ENCODE results near the gene TWIST2.

The TWIST2 gene

DNA sequence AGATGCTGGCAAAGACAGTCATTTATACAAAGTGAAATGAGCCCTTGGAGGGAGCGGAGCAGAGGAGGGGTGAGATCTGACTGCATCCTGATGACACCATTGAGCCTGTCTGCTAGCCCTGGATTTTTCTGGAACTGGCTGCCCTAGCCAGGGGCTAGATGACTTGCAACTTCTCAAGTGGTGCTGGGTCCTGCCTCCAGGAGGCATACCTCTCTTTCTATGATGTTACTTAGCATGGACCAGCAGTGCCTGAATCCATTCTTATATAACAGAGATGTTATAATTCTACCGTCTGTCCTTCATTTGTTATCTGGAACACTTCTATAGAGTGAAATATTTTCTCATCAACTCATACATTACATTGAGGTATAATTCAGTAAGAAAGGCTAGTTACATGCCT is 8.5 kb upstream of the TWIST2 start:
- DNase-seq, result no peak

DNA sequence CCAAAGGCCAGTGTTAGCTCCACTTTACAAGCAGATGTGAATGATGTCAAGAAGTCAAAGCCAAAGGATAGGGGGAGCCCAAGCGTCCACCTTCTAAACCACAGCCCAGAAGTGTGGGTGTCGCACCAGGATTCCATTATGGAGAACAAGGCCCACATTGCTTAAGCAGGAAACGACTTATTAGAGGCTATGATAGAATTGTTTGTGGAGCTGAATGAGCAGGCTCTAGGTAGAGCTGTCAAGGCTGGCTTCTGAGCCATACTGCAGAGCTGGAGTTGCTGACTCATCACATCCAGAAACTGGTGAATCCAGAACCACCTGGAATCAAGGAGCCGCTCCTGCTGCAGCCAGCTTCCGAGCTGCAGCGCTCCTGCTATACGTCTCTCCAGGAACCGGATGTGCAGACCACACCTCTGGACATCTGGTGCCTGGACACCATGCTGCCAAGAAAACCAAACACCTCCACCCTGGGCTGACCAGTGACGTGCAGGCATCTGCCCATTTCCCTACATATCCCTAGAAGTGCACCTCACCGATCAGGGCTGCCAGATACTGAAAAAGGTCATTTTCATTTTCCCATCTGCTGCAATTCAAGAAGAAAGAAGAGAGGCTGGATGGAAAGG is 6.2 kb upstream of the TWIST2 start:
- DNase-seq, result no peak

DNA sequence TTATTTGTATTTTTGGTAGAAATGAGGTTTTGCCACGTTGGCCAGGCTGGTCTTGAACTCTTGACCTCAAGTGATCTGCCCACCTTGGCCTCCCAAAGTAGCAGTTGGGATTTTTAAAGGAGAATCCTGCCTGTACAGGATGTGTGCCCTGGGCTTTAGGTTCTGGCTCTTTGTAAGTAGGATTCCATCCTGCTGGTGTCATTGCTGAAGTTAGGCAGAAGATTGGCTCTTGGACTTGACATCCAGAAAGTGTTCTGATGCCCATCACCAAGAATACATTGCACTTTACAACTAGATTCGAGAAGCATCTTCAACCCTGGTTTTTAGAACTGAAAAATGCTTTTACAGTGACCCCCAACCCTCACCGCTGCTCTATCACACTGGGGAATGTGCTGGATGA is 4.4 kb upstream of the TWIST2 start:
- DNase-seq, result no peak

DNA sequence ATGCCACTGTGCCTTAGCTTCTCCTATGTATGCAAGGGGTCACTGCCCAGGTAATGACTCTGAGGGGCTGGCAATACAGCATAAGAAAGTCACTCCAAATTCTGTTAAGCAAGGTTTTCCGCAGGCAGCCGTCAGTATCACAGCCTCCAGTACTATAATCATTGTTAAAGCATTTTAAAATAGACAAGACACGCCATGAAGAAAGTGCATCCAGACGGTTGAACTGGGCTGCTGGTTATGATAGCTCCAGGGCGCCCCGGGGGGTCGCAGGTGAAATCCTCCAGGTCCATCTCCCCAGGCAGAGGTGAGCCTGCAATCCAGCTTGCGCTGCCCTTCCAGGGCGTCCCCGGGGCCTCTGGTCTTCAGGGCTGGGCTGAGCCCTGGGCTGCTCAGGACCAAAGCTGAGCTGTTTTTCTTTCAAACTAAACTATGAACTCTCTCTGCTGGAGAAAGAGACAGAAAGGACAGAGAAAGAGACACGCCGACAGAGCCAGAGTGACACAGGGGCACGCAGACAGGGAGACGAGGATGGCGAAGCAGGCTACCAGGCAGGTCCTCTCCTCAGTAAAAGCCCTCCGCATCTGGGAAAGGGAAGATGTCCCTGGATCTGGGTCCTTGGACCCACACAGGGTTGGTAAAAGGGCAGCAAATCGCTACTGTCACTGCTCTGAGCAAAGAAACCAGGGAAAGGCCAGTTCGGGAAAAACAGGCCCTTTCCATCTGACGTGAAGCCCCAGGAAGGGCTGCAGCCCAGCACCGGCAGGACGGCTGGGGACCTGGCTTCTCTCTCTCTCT is 2.1 kb upstream of the TWIST2 start:
- DNase-seq, result no peak

DNA sequence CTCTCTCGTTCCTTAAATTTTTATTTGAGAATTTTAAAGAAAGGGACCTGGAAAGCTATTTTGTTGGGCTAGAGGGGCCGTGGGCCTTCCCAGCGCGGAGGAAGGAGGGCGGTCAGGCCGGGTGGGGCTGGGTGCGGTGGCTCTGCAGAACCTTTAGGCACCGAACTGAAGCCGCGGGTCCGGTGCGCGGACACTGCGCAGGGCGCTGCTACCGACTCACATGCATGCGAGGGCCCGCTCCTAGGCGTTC is 1.6 kb upstream of the TWIST2 start:
- no peak for DNase-seq

DNA sequence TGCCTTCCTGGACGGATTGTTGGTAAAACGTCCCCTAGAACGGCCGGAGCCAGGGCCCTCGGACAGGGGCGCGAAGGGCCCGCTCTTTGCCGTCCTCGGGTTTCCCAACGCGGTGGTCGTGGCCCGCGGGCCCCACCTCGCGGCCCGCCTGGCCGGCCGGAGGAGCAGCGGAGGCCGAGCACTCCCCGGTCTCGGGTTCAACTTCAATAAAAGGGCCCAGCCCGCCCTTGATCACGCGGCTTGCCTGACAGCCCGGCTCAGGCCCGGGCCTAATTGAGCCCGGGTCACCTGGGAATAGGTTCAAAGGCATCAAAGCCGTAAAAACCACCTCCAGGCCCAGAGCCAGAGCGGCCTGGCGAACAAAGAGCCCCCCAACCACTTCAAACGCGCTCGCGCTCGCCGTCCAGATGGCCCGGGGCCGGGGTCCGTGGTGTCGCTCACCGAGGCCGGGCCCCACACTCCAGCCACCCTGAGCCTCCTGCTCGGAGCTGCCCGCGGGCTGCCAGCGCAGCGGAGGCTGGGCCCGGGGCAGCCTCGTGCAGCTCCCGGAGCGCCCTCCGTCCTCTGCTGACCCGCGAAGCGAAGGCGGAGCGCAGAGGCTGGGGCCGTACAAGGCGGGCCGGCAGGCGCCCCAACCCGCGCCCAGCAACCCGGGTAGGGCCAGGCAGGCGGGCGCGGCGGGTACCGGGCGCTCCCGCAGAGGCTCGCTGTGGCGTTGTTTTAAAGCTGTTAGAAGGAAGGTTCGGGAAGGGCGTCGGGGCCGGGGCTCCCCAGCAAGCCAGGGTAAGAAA is 1.1 kb upstream of the TWIST2 start:
- no peak for DNase-seq

DNA sequence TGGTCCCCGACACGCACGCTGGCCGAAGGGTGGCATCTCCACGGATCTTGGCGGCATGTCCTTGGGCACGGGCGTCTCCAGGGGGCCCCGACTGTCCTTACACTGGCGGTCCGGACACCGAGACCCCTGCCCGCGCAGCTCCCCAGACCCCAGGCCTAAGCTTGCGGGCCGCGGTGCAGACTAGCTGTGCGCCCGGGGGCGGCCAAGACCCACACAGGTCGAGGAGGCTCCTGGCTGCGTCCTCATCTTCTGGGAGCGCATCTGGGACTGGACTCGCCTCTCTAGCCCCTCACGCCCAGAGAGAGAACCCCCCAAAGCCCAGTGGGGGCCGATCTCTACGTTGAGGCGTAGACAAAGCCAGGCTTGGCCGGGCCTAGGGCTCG is 475 bp upstream of the TWIST2 start:
- no peak for DNase-seq

DNA sequence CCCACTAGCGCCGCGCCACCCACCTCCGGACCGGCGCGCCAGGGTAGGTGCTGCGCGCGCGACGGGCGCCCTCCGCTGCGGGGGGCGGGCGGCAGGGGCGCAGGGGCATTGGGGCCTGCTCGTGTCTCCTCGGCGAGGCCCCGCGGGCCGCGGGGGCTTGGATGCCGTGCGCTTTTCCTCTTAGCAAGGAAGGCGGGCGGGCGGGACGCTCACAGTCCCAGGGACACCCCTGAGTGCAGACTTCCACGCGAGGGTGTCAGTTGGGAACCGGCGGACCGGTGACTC is 748 bp downstream of the TWIST2 start:
- DNase-seq, result no peak

DNA sequence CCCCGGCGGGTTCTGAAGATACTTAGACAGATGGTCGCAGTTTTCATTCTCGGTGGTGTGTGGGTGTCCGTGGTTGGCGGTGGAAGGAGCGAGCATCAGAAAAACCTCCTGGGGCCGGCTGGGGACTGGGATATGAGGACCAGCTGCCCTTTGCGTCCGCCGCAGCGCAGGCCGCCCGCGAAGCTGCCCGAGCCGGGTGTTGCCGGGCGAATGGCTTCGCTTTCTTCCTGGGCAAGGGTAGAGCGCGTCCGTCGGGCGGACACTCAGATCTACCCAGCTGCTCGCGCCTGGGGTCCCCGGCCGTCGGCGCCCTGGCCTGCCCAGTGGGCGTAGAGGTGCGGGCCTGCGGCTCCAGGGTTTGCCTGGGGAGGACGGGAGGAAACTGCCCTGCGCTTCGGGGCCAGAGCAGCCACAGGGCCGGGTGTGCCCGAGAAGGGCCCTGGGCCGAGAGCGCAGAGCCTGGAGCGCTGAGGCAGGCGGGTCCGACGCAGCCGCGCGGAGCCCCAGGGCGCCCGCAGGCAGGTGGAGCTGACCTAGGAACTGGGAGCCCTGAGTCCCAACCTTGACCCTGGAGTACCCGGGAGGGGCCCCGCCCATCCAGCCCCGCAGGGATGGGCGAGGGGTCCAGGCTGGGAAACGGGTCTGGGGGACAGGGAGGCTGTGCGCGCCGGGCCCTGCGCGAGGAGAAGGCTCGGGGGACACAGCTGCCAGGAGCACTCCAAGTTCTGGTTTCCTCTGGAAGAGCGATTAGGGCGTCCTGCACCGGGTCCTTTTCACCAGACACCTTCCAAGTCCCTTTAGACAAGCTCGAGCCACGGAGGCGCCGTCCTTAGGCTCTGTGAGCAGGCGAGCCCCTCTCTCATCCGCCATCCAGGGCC is 1.3 kb downstream of the TWIST2 start:
- no peak for DNase-seq

DNA sequence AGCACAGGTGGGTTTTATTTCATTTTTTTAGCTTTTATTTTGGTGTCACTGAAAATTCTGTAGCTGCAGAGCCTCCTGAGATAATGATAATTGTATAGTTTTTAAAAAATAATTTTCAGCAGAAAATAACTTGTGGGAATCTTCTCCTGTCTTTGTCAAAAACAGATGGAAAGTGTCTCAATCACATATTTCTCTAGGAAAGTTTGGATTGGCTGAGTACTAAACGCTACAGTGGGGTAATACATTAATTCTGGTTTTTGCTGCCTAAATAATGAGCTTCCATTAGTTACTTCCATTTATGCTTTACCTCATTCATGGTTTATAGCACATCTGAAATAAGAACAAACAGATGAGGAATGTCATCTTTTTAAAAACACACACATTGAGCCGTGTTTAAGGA is 2.2 kb downstream of the TWIST2 start:
- DNase-seq, result no peak

DNA sequence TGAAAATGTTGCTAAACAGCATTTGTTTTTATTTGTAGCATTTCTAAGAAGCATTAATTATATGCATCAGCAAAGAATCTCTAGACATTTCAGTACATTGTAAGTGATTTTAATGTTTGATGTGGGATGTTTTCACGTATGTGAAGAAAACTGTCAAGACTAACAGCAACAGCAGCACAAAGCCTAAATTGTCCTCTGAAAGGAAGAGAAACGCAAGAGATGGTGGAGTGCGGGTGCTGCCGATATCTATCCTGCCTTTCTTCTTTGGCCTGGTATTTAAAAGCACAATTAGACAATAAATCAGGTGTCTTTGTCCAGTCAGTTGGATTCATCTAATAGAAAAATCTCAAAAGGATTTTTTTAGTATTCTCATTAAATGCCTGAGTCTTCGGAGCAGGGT is 3.1 kb downstream of the TWIST2 start:
- DNase-seq, result no peak

DNA sequence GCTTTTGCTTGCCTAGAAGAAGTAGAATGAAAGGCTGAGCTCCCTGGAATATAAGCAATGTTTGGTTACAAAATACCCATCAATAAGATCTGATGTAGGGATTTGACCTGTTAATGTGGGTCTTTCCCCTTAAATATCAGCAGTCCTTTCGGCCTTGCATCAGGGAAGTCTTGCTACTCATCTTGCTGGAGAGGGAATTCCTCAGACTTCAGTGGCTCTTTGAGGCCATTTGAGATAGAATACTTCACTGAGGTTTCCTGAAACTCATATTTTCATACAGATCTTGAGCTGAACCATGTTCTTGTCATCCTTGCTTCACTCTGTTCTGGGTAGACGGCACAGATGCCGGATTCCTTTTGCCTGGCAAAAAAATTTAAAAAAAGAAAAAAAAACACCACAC is 3.9 kb downstream of the TWIST2 start:
- no peak for DNase-seq

DNA sequence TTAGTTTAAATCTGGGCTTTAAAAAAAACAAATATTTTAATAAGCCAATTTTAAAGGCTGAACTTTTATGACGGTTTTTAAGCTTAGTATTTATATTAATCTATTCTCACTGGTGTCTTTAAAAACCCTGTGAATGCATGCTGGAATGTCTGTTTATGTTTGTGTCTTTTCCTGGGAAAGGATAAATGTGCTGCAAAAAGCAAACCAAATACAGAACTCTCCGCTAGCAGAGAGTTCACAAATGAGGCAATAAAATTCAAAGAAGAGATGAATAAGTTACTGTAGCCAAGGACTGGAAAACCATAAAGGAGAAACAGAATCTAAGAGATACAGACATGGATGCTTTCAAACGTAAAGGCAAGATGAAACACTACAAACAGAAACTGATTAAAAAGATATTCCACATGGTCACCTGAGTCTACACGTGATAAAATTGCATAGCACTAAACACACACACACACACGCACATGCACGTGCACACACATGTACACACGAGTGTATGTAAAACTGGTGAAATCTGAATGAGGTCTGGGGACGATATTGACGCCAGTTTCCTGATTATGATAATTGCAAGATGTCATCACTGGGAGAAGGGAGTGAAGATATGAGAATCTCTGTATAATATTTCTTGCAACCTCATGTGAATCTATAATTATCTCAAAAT is 4.5 kb downstream of the TWIST2 start:
- DNase-seq, result no peak

DNA sequence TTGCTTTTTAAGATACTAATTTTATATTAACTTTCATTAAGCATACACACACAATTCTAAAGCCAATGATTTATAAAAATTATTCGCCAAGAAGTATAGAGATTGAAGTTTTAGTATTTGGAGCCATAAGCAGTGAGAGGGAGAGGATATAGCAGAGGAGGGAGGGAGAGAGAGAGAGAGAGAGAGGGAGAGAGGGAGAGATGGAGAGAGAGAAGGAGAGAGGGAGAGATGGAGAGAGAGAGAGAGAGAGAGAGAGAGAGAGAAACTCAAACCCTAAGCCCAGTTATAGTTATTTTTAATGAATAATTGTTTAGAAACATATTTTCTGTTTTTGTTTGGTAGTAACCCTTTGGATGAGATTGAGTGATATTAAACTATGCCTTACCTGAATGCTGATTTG is 5.3 kb downstream of the TWIST2 start:
- DNase-seq, result no peak

DNA sequence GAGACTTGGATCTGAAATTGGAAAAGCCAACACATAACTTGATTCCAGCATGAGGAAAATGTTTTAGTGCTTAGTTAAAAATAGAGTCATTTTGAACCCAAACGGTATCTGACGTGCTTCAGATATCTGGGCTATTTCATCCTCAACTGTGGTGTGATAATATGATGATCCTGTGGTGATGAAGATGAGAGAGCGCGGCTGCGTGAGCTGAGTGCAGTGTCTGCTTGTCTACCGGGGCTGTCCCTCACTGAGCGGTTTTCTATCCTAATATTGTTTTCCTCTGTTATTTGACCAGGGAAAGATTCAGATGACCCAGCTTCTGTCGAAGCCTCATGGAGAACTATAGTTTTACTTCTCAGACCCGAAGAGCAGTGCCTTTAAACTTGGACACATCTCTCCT is 5.8 kb downstream of the TWIST2 start:
- no peak for DNase-seq

DNA sequence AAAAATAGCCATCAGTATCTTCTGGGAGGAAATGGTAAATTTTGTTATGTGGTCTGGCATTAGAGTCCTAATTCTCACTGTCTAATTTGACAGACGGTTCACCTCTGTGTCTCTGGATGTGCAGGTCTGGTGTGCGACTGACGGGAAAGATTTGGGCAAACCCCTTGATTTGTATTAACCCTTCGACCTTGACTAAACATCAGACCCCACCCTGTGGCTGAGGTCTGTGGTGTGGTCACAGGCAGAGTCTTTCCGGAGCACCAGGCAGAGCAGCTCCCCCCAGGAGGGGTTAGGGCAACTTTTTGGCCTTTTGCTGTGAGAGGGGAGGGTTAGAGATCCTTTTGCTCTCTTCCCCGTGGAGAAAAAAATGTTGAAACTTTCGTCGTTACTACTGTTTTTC is 6.4 kb downstream of the TWIST2 start:
- no peak for DNase-seq

DNA sequence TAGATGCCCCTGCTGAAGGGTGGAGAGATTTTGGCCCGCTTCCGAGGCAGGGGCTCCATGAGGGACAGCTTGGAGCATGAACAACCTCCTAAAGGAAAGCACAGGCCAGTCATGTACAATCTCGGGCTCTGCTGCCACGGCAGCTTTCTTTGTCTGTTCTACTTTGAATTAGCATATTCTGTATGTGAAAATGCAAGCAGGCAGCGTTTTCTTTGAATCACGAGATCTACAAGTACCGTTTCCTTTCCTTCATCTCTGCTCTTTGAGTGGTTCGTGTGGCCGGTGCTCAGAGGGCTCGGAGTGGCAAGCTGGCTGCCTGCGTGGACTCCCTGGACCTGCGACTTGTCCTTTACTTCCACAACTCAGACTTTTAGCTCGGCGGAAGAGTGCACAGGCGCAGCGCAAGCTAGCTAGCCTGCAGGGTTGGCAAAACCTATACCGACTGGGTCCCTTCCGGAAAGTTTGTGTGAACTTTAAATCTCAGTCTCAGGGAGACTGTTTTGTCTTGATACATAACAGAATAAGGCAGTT is 6.9 kb downstream of the TWIST2 start:
- no peak for DNase-seq

DNA sequence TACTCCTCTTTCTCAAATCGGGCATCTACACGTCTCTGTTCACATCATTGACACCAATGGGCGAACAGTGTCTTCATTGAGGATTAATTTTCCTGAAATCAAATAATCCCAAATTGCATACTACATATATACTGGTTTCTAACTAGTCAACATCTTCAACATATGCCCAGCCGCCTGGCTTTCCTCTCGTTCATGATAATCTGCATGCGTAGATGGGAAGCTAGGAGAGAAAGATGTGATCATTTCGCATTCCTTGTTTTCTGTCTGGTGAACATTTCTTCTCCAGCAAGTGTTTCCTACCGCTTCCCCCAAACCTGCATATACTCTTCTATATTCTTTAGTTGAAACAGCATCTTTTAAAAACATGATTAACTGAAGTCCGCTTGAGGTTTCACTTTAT is 7.4 kb downstream of the TWIST2 start:
- no peak for DNase-seq

DNA sequence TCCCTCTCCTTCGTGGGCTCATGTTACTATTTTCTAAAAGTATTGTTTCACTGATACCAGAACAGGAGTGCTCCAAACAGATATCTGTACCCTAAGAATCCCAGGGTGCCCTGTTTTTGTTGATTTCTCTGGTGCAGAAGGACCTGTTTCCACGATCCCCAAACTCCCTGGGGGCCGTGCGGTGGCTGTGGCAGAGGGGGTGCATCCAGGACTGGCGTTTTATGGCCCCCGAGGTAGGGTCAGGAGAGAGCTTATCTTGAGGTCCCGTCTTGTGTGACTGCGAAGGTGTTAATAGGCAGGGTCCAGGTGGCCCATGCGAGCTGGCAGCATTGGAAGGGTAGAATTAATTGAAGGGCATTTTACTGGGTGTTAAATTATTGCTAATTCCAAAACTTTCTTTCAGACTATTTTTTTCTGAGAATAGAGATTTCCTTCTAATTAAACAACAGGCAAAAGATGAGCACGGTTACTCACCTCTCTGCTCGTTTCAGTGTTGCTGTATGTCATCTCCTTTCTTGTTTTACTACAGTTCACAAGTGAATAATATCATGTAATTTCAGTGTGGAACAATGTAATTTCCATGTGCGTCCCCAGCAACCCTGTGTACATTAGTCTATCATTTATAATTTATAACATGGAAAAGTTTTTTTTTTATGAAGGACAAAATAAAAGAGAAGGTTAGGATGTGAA is 8.2 kb downstream of the TWIST2 start:
- DNase-seq, result no peak

DNA sequence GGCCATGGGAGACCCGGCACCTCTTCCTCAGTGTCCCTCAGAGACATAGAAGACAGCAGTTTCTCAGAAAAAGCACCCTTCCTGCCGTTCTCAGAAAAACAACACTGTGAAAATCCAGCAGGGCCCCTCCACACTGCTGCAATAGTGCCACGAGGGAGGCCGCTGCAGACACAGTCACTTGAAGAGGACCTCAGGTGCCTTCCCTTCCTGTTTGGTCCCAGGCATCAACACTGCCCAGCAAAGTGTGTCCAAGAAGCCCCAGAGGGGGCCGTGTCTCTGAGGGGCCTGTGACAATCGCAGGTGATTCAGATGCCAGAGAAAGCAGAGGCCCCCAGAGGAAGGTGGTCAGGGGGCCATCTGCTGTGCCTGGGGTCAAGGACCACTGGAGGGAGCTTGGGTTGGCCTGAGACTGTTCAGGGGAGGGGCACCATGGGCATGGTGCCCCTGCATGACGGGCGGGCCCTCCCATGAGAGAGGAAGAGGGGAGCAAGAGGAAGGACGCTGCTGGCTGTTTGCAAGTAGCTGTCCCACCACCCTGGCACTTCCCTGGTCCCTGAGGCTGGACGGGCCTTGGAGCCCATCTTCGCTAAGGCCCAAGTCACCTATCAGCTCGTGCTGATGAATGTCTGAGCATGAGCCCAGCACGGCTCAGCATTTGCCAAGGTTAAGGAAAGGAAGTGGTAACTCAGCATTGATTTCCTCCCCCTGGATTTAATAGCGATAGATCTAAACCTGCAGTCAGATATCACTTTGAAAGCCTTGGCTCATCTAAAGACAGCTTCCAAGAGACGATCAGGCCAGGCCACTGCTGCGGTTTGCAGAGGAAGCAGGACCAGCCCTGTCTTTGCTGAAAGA is 9.1 kb downstream of the TWIST2 start:
- no peak for DNase-seq

DNA sequence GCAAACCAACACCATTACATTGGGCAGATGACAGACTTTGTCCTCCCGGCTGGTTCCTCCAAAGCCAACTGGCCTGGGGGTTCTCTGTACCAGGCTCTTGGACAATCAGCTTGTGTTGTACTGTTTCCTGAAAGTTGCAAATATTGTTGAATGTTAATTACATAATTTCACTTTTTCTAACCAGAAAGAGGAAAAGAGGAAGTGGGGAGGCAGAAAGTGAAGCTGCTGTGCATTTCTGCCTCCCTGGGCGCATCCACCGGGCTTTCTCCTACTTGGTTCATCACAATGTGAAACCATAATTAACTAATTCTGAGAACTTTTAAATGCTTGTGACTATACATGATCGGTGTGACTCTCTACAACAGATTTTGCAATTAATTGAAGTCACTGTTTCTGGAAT is 10.1 kb downstream of the TWIST2 start:
- DNase-seq, result no peak
